Astrocyte of the spinal cord (primary cell): ENCODE measurements around the gene CDH5.

Experiments used
- DNase-seq: peaks from one replicate; pipeline ENCODE4 v3.0.0; 2011; ENCODE audit warnings: low read depth, low spot score
- H3K4me3 ChIP-seq: 2 replicates; pipeline ENCODE4 v1.5.1; 2011; ENCODE audit warnings: low read depth, mild to moderate bottlenecking, low read length, moderate library complexity
- CTCF ChIP-seq: IDR thresholded peaks from 2 replicates; pipeline ENCODE4 v1.5.1; 2012; ENCODE audit warnings: low read depth, mild to moderate bottlenecking, low read length, inconsistent platforms
- in situ Hi-C: cut with HindIII; loops from 2 replicates; pipeline ENCODE4 v1.10.0; 2017; ENCODE audit warnings: low sequenced_read_pairs

The CDH5 gene

GRCh38 chr16:66389256-66390176 is 23.0 kb downstream of the CDH5 start:
- no peak for DNase-seq
- TF ChIP-seq CTCF: no peak
- in situ Hi-C loops: no loop called here
- H3K4me3 ChIP-seq: no peak overlapping the region

GRCh38 chr16:66390346-66391108 is 24.0 kb downstream of the CDH5 start:
- DNase-seq: no peak

GRCh38 chr16:66391726-66392670 is 25.5 kb downstream of the CDH5 start:
- TF ChIP-seq CTCF: no peak
- in situ Hi-C loops: no loop called here
- DNase-seq: no peak

More at GRCh38 chr16:66390346-66391108, 24.0 kb downstream of the CDH5 start:
- TF ChIP-seq CTCF: no peak
- no peak overlapping the region for H3K4me3 ChIP-seq
- in situ Hi-C loops: no loop called here

GRCh38 chr16:66395806-66396555 is 29.5 kb downstream of the CDH5 start:
- in situ Hi-C loops: no loop called here
- TF ChIP-seq CTCF: no peak
- H3K4me3 ChIP-seq: no peak overlapping the region
- DNase-seq: no peak

More at GRCh38 chr16:66391726-66392670, 25.5 kb downstream of the CDH5 start:
- no peak overlapping the region for H3K4me3 ChIP-seq

GRCh38 chr16:66397736-66398433 is 31.4 kb downstream of the CDH5 start:
- TF ChIP-seq CTCF: no peak
- in situ Hi-C loops: no loop called here
- DNase-seq: no peak
- no peak overlapping the region for H3K4me3 ChIP-seq
